ENCODE measurements around the gene GPRIN1.

Gene GPRIN1

GRCh38 chr5:176577312-176578176 lies 32.4 kb downstream of the GPRIN1 start:
- Histone ChIP-seq H3K27me3 (ENCODE audit: control insufficient read depth in 1 of 2, insufficient read depth in 2 of 2, low read length in 2 of 2) (no peaks in the 10 kb centered on the region), H3K9me3 (ENCODE audit: low read length) (no peaks in the 10 kb centered on the region), H3K4me3 (ENCODE audit: low read depth in 1 of 2, low read length in 2 of 2) (no peak overlapping the region), H3K36me3 (ENCODE audit: insufficient read depth, low read length) (no peaks in the 10 kb centered on the region), H3K4me1 (ENCODE audit: insufficient read depth, low read length) (no peaks in the 10 kb centered on the region), H3K9ac (ENCODE audit: low read length) (no peak overlapping the region), H3K27ac (ENCODE audit: low read depth, low read length) (no peak overlapping the region)

- Histone ChIP-seq H3K9ac (ENCODE audit: low read length) (no peak overlapping the region), H3K9me3 (ENCODE audit: low read length) (no peaks in the 10 kb centered on the region), H3K36me3 (ENCODE audit: insufficient read depth, low read length) (no peaks in the 10 kb centered on the region), H3K27me3 (ENCODE audit: control insufficient read depth in 1 of 2, insufficient read depth in 2 of 2, low read length in 2 of 2) (no peaks in the 10 kb centered on the region), H3K4me3 (ENCODE audit: low read depth in 1 of 2, low read length in 2 of 2) (no peak overlapping the region), H3K4me1 (ENCODE audit: insufficient read depth, low read length) (no peaks in the 10 kb centered on the region), H3K27ac (ENCODE audit: low read depth, low read length) (no peak overlapping the region)
Observed at GRCh38 chr5:176575488-176576422, 34.2 kb downstream of the GPRIN1 start.

- Histone ChIP-seq H3K9me3 (ENCODE audit: low read length) (no peaks in the 10 kb centered on the region), H3K27ac (ENCODE audit: low read depth, low read length) (no peak overlapping the region), H3K27me3 (ENCODE audit: control insufficient read depth in 1 of 2, insufficient read depth in 2 of 2, low read length in 2 of 2) (no peaks in the 10 kb centered on the region), H3K9ac (ENCODE audit: low read length) (no peak overlapping the region), H3K36me3 (ENCODE audit: insufficient read depth, low read length) (no peaks in the 10 kb centered on the region), H3K4me1 (ENCODE audit: insufficient read depth, low read length) (no peaks in the 10 kb centered on the region), H3K4me3 (ENCODE audit: low read depth in 1 of 2, low read length in 2 of 2) (no peak overlapping the region)
Observed at GRCh38 chr5:176575066-176575465, 34.9 kb downstream of the GPRIN1 start.

GRCh38 chr5:176574297-176574591 lies 35.7 kb downstream of the GPRIN1 start:
- H3K4me3 ChIP-seq (ENCODE audit: low read depth in 1 of 2, low read length in 2 of 2): no peak overlapping the region
- no peaks in the 10 kb centered on the region for H3K9me3 ChIP-seq (ENCODE audit: low read length)
- H3K27ac ChIP-seq (ENCODE audit: low read depth, low read length): no peak overlapping the region
- H3K36me3 ChIP-seq (ENCODE audit: insufficient read depth, low read length): no peaks in the 10 kb centered on the region
- H3K4me1 ChIP-seq (ENCODE audit: insufficient read depth, low read length): no peaks in the 10 kb centered on the region
- no peak overlapping the region for H3K9ac ChIP-seq (ENCODE audit: low read length)
- H3K27me3 ChIP-seq (ENCODE audit: control insufficient read depth in 1 of 2, insufficient read depth in 2 of 2, low read length in 2 of 2): no peaks in the 10 kb centered on the region

GRCh38 chr5:176573564-176574296 lies 36.2 kb downstream of the GPRIN1 start:
- Histone ChIP-seq H3K9me3 (ENCODE audit: low read length) (no peaks in the 10 kb centered on the region), H3K27me3 (ENCODE audit: control insufficient read depth in 1 of 2, insufficient read depth in 2 of 2, low read length in 2 of 2) (peaks cover 0 to under 1% of the 10 kb centered on the region in 2 donors), H3K27ac (ENCODE audit: low read depth, low read length) (no peak overlapping the region), H3K36me3 (ENCODE audit: insufficient read depth, low read length) (no peaks in the 10 kb centered on the region), H3K4me3 (ENCODE audit: low read depth in 1 of 2, low read length in 2 of 2) (no peak overlapping the region), H3K4me1 (ENCODE audit: insufficient read depth, low read length) (no peaks in the 10 kb centered on the region), H3K9ac (ENCODE audit: low read length) (no peak overlapping the region)

GRCh38 chr5:176570044-176570443 lies 39.9 kb downstream of the GPRIN1 start:
- no peaks in the 10 kb centered on the region for H3K9me3 ChIP-seq (ENCODE audit: low read length)
- no peak overlapping the region for H3K27ac ChIP-seq (ENCODE audit: low read depth, low read length)
- peaks cover 0 to 5% of the 10 kb centered on the region in 2 donors for H3K27me3 ChIP-seq (ENCODE audit: control insufficient read depth in 1 of 2, insufficient read depth in 2 of 2, low read length in 2 of 2)
- no peaks in the 10 kb centered on the region for H3K4me1 ChIP-seq (ENCODE audit: insufficient read depth, low read length)
- no peak overlapping the region for H3K4me3 ChIP-seq (ENCODE audit: low read depth in 1 of 2, low read length in 2 of 2)
- H3K36me3 ChIP-seq (ENCODE audit: insufficient read depth, low read length): no peaks in the 10 kb centered on the region
- no peak overlapping the region for H3K9ac ChIP-seq (ENCODE audit: low read length)

GRCh38 chr5:176568657-176569056 lies 41.3 kb downstream of the GPRIN1 start:
- Histone ChIP-seq H3K27me3 (ENCODE audit: control insufficient read depth in 1 of 2, insufficient read depth in 2 of 2, low read length in 2 of 2) (peaks cover 0 to 5% of the 10 kb centered on the region in 2 donors), H3K36me3 (ENCODE audit: insufficient read depth, low read length) (no peaks in the 10 kb centered on the region), H3K9ac (ENCODE audit: low read length) (no peak overlapping the region), H3K4me3 (ENCODE audit: low read depth in 1 of 2, low read length in 2 of 2) (no peak overlapping the region), H3K4me1 (ENCODE audit: insufficient read depth, low read length) (no peaks in the 10 kb centered on the region), H3K27ac (ENCODE audit: low read depth, low read length) (no peak overlapping the region), H3K9me3 (ENCODE audit: low read length) (no peaks in the 10 kb centered on the region)

GRCh38 chr5:176565760-176566288 lies 44.1 kb downstream of the GPRIN1 start:
- Histone ChIP-seq H3K4me1 (ENCODE audit: insufficient read depth, low read length) (no peaks in the 10 kb centered on the region), H3K27ac (ENCODE audit: low read depth, low read length) (no peak overlapping the region), H3K4me3 (ENCODE audit: low read depth in 1 of 2, low read length in 2 of 2) (no peak overlapping the region), H3K36me3 (ENCODE audit: insufficient read depth, low read length) (no peaks in the 10 kb centered on the region), H3K27me3 (ENCODE audit: control insufficient read depth in 1 of 2, insufficient read depth in 2 of 2, low read length in 2 of 2) (peaks cover 0 to 5% of the 10 kb centered on the region in 2 donors), H3K9me3 (ENCODE audit: low read length) (no peaks in the 10 kb centered on the region), H3K9ac (ENCODE audit: low read length) (no peak overlapping the region)

GRCh38 chr5:176564002-176564401 lies 46.0 kb downstream of the GPRIN1 start:
- Histone ChIP-seq H3K36me3 (ENCODE audit: insufficient read depth, low read length) (no peaks in the 10 kb centered on the region), H3K27ac (ENCODE audit: low read depth, low read length) (no peak overlapping the region), H3K27me3 (ENCODE audit: control insufficient read depth in 1 of 2, insufficient read depth in 2 of 2, low read length in 2 of 2) (peaks cover 0 to 5% of the 10 kb centered on the region in 2 donors), H3K4me1 (ENCODE audit: insufficient read depth, low read length) (no peaks in the 10 kb centered on the region), H3K9ac (ENCODE audit: low read length) (no peak overlapping the region), H3K4me3 (ENCODE audit: low read depth in 1 of 2, low read length in 2 of 2) (no peak overlapping the region), H3K9me3 (ENCODE audit: low read length) (no peaks in the 10 kb centered on the region)

GRCh38 chr5:176562189-176562588 lies 47.8 kb downstream of the GPRIN1 start:
- H3K4me3 ChIP-seq (ENCODE audit: low read depth in 1 of 2, low read length in 2 of 2): no peak overlapping the region
- H3K27ac ChIP-seq (ENCODE audit: low read depth, low read length): no peak overlapping the region
- no peaks in the 10 kb centered on the region for H3K36me3 ChIP-seq (ENCODE audit: insufficient read depth, low read length)
- no peaks in the 10 kb centered on the region for H3K9me3 ChIP-seq (ENCODE audit: low read length)
- no peaks in the 10 kb centered on the region for H3K27me3 ChIP-seq (ENCODE audit: control insufficient read depth in 1 of 2, insufficient read depth in 2 of 2, low read length in 2 of 2)
- no peaks in the 10 kb centered on the region for H3K4me1 ChIP-seq (ENCODE audit: insufficient read depth, low read length)
- H3K9ac ChIP-seq (ENCODE audit: low read length): no peak overlapping the region

- Histone ChIP-seq H3K27me3 (ENCODE audit: control insufficient read depth in 1 of 2, insufficient read depth in 2 of 2, low read length in 2 of 2) (no peaks in the 10 kb centered on the region), H3K4me1 (ENCODE audit: insufficient read depth, low read length) (no peaks in the 10 kb centered on the region), H3K27ac (ENCODE audit: low read depth, low read length) (no peak overlapping the region), H3K4me3 (ENCODE audit: low read depth in 1 of 2, low read length in 2 of 2) (no peak overlapping the region), H3K9ac (ENCODE audit: low read length) (no peak overlapping the region), H3K9me3 (ENCODE audit: low read length) (no peaks in the 10 kb centered on the region), H3K36me3 (ENCODE audit: insufficient read depth, low read length) (no peaks in the 10 kb centered on the region)
Observed at GRCh38 chr5:176561259-176561658, 48.7 kb downstream of the GPRIN1 start.

Measured in muscle layer of colon (tissue), 2 donors.